Measurements from ENCODE around the gene CREBRF. TPM values are rescaled to one million over a fixed set of nuclear protein-coding genes. Genes with fewer than 3 reads are reported as not detected.

CREBRF gene
- total and polyA plus RNA-seq, 2 of the 8 experiments (the other 6 are each of a cell fraction or from before 2014, with no cell fraction given) = 1.2 to 4.7 TPM

DNA sequence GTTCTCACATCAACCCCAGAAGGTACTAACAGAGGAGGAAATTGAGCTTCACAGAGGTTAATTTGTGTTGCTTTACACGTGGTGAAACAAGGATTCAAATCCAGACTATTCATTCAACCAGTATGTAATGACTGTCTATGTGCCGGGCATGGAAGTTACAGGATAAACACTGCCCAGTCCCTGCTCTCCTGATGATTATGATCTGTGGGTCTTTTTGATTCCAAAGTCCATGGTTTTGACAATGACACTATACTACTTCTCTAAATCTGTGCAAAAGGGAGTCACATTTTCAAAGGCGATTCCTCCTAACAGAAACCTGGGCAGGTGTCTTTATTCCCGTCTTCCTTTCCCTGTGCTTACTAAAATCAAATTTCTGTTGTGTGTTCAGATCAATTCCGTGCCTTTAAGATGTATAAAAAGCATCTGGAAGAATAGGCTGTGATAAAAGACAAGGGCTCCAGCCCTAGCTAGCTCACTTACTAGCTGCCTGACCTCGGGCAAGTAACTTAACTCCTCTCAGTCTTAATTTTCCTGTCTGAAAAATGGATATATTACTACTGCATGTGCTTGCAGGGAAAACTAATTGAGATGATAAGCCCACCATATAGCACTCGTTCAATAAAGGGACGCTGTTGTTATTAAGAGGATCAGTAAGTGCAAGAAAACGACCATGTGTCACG, 970 bp upstream of the CREBRF start:
- Histone ChIP-seq H2AK5ac (ENCODE audit: low read depth, low read length) (no peak overlapping the region), H2BK120ac (replicated peaks; ENCODE audit: low read depth, low read length) (no peak overlapping the region), H3K4me3 (ENCODE audit: extremely low read depth in 1 of 4, insufficient read depth in 2 of 4, low read depth in 3 of 4, low read length in 4 of 4) (peak overlapping the region; percentile 68 to 95 (median 83)), H3K27ac (ENCODE audit: low read depth, low read length) (no peak overlapping the region), H2BK20ac (ENCODE audit: low read length) (no peak overlapping the region), H4K5ac (ENCODE audit: insufficient read length, low read depth, low read length) (no peak overlapping the region), H3K14ac (ENCODE audit: insufficient read length) (no peak overlapping the region), H3K56ac (replicated peaks; ENCODE audit: insufficient read length, low read depth, low read length) (no peak overlapping the region), H3K4ac (replicated peaks; ENCODE audit: insufficient read length, low read depth, low read length) (no peak overlapping the region), H3K23me2 (ENCODE audit: low read depth, low read length) (peaks cover 11% of the 10 kb centered on the region), H2BK12ac (ENCODE audit: low read depth, low read length) (no peak overlapping the region), H4K20me1 (replicated peaks in 1 of 2; ENCODE audit: control insufficient read depth in 1 of 2, insufficient read depth in 2 of 2, low read length in 2 of 2) (no peaks in the 10 kb centered on the region), H2AFZ (ENCODE audit: low read length) (peak overlapping the region; percentile 99; the same call in 1 of the 2 replicates), H3K79me1 (ENCODE audit: low read depth, low read length) (no peaks in the 10 kb centered on the region), H3K27me3 (replicated peaks in 1 of 4; ENCODE audit: control insufficient read depth in 3 of 4, extremely low read depth in 1 of 4, insufficient read depth in 3 of 4, low read length in 3 of 4) (no peaks in the 10 kb centered on the region), H3K9me3 (ENCODE audit: insufficient read depth in 2 of 2, low read depth in 1 of 2, low read length in 1 of 2) (no peaks in the 10 kb centered on the region), H3K4me2 (ENCODE audit: insufficient read depth in 1 of 2, low read depth in 2 of 2, low read length in 2 of 2) (peak overlapping the region; percentile 85 to 100), H3K79me2 (ENCODE audit: control insufficient read depth in 1 of 2, insufficient read depth in 2 of 2, low read length in 2 of 2) (peaks cover 0 to 5% of the 10 kb centered on the region in 2 experiments; a peak in 2 of 4 replicates), H3K9ac (replicated peaks in 1 of 4; ENCODE audit: extremely low read depth in 1 of 4, low read depth in 3 of 4, low read length in 3 of 4) (peak overlapping the region in 2 of 4 experiments; percentile 10 to 76; a peak in 2 of 7 replicates), H4K8ac (ENCODE audit: extremely low read depth, insufficient read depth, low read length) (no peak overlapping the region), H3K4me1 (replicated peaks in 1 of 4; ENCODE audit: control insufficient read depth in 3 of 4, insufficient read depth in 4 of 4, low read length in 3 of 4) (peaks cover 0 to 8% (median 4%) of the 10 kb centered on the region in 4 experiments; a peak in 4 of 7 replicates), H2BK15ac (ENCODE audit: low read length) (no peak overlapping the region), H3K23ac (ENCODE audit: insufficient read length) (no peak overlapping the region), H3K18ac (ENCODE audit: extremely low read depth, low read length) (no peak overlapping the region), H4K91ac (replicated peaks; ENCODE audit: insufficient read length, low read length) (no peak overlapping the region), H3K36me3 (ENCODE audit: control insufficient read depth in 2 of 4, insufficient read depth in 4 of 4, low read length in 3 of 4) (no peaks in the 10 kb centered on the region), H2BK5ac (ENCODE audit: low read depth, low read length) (no peak overlapping the region)
- POLR2A ChIA-PET (ENCODE audit: partially characterized antibody) = no interaction called here
- DNase-seq (ENCODE audit: low read depth in 1 of 2, low spot score in 2 of 2) = no peak
- 40% methylated on average over 10 of the region's 10 CpGs; no CpG with 5 or more reads in 1 of the 2 experiments for WGBS, 2 experiments (ENCODE audit: extremely low coverage in 1 of 2, insufficient coverage in 1 of 2, insufficient read length in 1 of 2, insufficient replicate concordance in 2 of 2, low coverage in 1 of 2, low lambda C conversion rate in 2 of 2, missing lambda C conversion rate in 1 of 2)
- CTCF ChIA-PET (ENCODE audit: partially characterized antibody) = interaction anchor here (1.1 to 1.6 kb wide), 2 partner anchors 45 to 71 kb away, joined by 4 to 6 read pairs; partner anchors contain the start of gene ATP6V0E1
- TF ChIP-seq KDM4A (IDR thresholded peaks at IDR 0.05; ENCODE audit: low read depth, low read length, severe bottlenecking) = no peak
- no peak for TF ChIP-seq GTF2F1 (IDR thresholded peaks at IDR 0.05; ENCODE audit: borderline replicate concordance, low read depth, low read length)
- FAIRE-seq = no peak

Measured in H1 (cell line).